Neural progenitor cell (in vitro differentiated cells): ENCODE measurements around the gene CPNE1.

Source experiments
- EZH2 ChIP-seq: fragments of 200-600 bp; sonication (generic); IDR thresholded peaks from 2 replicates; pipeline ENCODE4 v1.6.1; 2017; ENCODE audit warnings: antibody characterized with exemption, mild to moderate bottlenecking, moderate library complexity
- EZH2phosphoT487 ChIP-seq: fragments of 200-600 bp; sonication (generic); IDR thresholded peaks from 2 replicates; pipeline ENCODE4 v1.6.1; 2017; ENCODE audit warnings: antibody characterized with exemption
- TF ChIP-seq, protein P1 (sequence below): fragments of 200-600 bp; sonication (generic); IDR thresholded peaks from 2 replicates; pipeline ENCODE4 v1.5.1; 2017; ENCODE audit warnings: antibody characterized with exemption, mild to moderate bottlenecking

DNA sequence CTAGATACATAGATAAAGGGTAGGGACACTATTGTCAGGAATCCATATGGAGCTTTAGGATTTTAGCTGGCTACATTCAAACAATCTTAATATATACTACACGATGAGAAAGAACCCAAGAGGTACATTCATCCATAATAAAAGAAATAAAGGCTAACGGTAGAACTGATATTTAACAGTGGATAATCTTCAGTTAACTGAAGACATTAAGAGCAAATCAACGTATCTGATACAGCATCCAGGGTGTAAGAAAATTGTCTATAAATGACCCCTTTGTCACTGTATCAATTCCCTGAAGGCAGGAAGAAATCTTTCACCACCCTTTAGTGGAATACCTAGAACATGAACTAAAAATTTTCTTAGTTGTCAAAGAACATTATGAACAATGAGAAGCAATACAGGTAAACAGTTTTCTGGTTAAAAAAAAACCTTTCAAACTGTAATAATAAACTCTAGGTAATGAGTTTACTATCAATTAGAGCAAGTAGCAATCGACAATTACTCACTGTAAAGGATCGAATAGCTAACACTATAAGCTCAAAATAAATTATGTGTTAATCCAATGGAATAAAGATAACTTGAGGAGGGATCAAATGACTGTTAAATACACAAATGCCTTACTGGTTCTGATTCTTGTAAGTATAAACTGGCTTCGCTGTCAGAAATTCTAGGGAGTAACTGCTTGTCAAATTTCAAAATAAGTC, 46.3 kb upstream of the CPNE1 start:
- TF ChIP-seq EZH2: no peak
- TF ChIP-seq EZH2phosphoT487: no peak
- TF ChIP-seq, protein P1, sequence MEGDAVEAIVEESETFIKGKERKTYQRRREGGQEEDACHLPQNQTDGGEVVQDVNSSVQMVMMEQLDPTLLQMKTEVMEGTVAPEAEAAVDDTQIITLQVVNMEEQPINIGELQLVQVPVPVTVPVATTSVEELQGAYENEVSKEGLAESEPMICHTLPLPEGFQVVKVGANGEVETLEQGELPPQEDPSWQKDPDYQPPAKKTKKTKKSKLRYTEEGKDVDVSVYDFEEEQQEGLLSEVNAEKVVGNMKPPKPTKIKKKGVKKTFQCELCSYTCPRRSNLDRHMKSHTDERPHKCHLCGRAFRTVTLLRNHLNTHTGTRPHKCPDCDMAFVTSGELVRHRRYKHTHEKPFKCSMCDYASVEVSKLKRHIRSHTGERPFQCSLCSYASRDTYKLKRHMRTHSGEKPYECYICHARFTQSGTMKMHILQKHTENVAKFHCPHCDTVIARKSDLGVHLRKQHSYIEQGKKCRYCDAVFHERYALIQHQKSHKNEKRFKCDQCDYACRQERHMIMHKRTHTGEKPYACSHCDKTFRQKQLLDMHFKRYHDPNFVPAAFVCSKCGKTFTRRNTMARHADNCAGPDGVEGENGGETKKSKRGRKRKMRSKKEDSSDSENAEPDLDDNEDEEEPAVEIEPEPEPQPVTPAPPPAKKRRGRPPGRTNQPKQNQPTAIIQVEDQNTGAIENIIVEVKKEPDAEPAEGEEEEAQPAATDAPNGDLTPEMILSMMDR: no peak
